Natural killer cell (primary cell): ENCODE results near the gene CACNA1C. TPM values are rescaled to one million over a fixed set of nuclear protein-coding genes. Genes with fewer than 3 reads are reported as not detected.

Experiments used
- ATAC-seq, 3 donors: fragments of 150-1000 bp in 2 of 3; fragments of 200-7000 bp in 1 of 3; cut with Tn5 transposase; 1 replicate in 1 of 3; 2 replicates in 2 of 3; pipeline ENCODE4 v1.10.0; 2021; ENCODE audit warnings: mild to moderate bottlenecking in 2 of 3, moderate library complexity in 2 of 3
- DNase-seq, 2 donors: peaks; one replicate each; pipeline versions ENCODE4 v3.0.0 to v3.0.0-alpha.2; 2013 to 2021; ENCODE audit warnings: mixed read lengths in 1 of 2
- H3K27ac ChIP-seq: one replicate; pipeline ENCODE4 v1.5.1; 2013; ENCODE audit warnings: mild to moderate bottlenecking, low read length
- H3K27me3 ChIP-seq: one replicate; pipeline ENCODE4 v1.6.1; 2013; ENCODE audit warnings: low read length; ENCODE audit not compliant: control insufficient read depth, insufficient read depth
- H3K36me3 ChIP-seq: one replicate; pipeline ENCODE4 v1.6.1; 2013; ENCODE audit warnings: low read length; ENCODE audit not compliant: control insufficient read depth, insufficient read depth
- H3K4me1 ChIP-seq: one replicate; pipeline ENCODE4 v1.6.1; 2013; ENCODE audit warnings: low read length; ENCODE audit not compliant: control insufficient read depth, insufficient read depth
- H3K4me3 ChIP-seq: one replicate; pipeline ENCODE4 v1.5.1; 2013; ENCODE audit warnings: low read length
- H3K9me3 ChIP-seq: one replicate; pipeline ENCODE4 v1.6.1; 2013; ENCODE audit warnings: low read length; ENCODE audit not compliant: control insufficient read depth, insufficient read depth
- H3K27ac Mint-ChIP-seq, 2 donors: one replicate each; pipeline ENCODE4 v1.8.0; 2022; ENCODE audit warnings: mild to moderate bottlenecking in 2 of 2, mixed read lengths in 2 of 2, moderate library complexity in 1 of 2
- H3K27me3 Mint-ChIP-seq, 2 donors: one replicate each; pipeline ENCODE4 v1.8.0; 2022; ENCODE audit warnings: low read depth in 2 of 2, mixed read lengths in 2 of 2
- H3K36me3 Mint-ChIP-seq: one replicate; pipeline ENCODE4 v1.8.0; 2022; ENCODE audit warnings: mixed read lengths
- H3K4me1 Mint-ChIP-seq, 2 donors: one replicate each; pipeline ENCODE4 v1.8.0; 2022; ENCODE audit warnings: mixed read lengths in 2 of 2
- H3K4me3 Mint-ChIP-seq: one replicate; pipeline ENCODE4 v1.8.0; 2022; ENCODE audit warnings: mild to moderate bottlenecking, moderate library complexity, mixed read lengths
- H3K9me3 Mint-ChIP-seq, 2 donors: one replicate each; pipeline ENCODE4 v1.8.0; 2022; ENCODE audit warnings: mixed read lengths in 2 of 2
- WGBS: methylation state at CpG from one replicate; pipeline ENCODE4 v1.1.7; 2013; ENCODE audit warnings: missing lambda C conversion rate; ENCODE audit not compliant: insufficient coverage; 5-methylcytosine and 5-hydroxymethylcytosine counted together
- intact Hi-C: fragments of 100-400 bp; cut with micrococcal nuclease; formaldehyde crosslinking; loops from one replicate; pipeline ENCODE4 v1.14.2; 2022
- total RNA-seq, 4 donors: library from RNA; stranded (reverse); fragments of 120-200 nt in 1 of 4; gene quantifications; one replicate each; pipeline versions ENCODE4 v1.2.3 to v1.2.4, GENCODE V29; 2013 to 2022
- TF ChIP-seq, protein P1 (sequence below): fragments of 200-600 bp; IDR thresholded peaks from one replicate; pipeline ENCODE4 v1.8.0; 2022; ENCODE audit warnings: antibody characterized with exemption

The CACNA1C gene
- total RNA-seq, 3 donors from 2014 or later (not counting 1 experiment from before 2014, with no cell fraction given), result 0.07 to 0.35 (median 0.08) TPM

DNA sequence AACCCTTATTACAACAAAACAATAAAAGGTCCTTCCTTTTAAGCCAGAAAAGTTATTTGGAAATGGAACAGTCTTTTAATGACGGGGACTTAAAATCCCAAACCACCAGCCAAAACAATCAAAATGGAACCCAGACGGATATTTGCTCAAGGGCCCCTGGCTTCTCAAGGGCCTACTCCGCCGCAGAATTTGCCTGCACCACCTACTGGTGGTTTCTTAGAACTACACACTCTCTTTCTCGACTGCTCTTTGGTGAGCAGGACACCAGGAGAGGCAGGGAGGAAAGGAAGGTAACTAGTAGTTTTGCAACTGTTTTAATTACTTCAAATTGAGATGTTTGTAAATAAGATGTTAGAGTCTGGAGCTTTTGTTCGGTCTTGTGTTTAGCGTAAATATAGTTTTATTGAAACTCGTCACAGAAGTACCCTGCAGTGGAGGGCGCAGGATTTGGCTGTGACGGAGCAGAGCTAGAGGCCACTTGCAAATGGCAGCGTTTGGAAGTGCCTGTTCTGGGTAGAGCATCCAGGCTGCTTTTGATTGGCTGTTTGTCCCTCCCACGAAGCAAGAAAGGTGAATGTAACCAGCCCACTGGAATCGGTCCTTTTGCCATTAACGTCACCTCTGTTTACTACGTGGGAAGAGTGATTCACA, 238.5 kb downstream of the CACNA1C start:
- Mint-ChIP-seq H3K27me3 (peaks cover 0 to 8% of the 10 kb centered on the region in 2 donors), H3K4me3 (no peak overlapping the region), H3K36me3 (no peaks in the 10 kb centered on the region), H3K9me3 (no peaks in the 10 kb centered on the region), H3K4me1 (peaks cover 0 to 8% of the 10 kb centered on the region in 2 donors), H3K27ac (no peak overlapping the region)
- Histone ChIP-seq H3K9me3 (no peaks in the 10 kb centered on the region), H3K4me1 (peaks cover 10% of the 10 kb centered on the region), H3K27me3 (no peaks in the 10 kb centered on the region), H3K27ac (no peak overlapping the region), H3K36me3 (no peaks in the 10 kb centered on the region), H3K4me3 (no peak overlapping the region)
- TF ChIP-seq, protein P1, sequence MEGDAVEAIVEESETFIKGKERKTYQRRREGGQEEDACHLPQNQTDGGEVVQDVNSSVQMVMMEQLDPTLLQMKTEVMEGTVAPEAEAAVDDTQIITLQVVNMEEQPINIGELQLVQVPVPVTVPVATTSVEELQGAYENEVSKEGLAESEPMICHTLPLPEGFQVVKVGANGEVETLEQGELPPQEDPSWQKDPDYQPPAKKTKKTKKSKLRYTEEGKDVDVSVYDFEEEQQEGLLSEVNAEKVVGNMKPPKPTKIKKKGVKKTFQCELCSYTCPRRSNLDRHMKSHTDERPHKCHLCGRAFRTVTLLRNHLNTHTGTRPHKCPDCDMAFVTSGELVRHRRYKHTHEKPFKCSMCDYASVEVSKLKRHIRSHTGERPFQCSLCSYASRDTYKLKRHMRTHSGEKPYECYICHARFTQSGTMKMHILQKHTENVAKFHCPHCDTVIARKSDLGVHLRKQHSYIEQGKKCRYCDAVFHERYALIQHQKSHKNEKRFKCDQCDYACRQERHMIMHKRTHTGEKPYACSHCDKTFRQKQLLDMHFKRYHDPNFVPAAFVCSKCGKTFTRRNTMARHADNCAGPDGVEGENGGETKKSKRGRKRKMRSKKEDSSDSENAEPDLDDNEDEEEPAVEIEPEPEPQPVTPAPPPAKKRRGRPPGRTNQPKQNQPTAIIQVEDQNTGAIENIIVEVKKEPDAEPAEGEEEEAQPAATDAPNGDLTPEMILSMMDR, result peak; percentile 78
- intact Hi-C loops, result loop anchor here (5.0 kb wide), 1 partner anchor 494 kb away; no protein-coding TSS in a partner anchor
- 80% methylated on average over 15 of the region's 15 CpGs for WGBS
- DNase-seq (peak in 1 of 2 donors; percentile 62), ATAC-seq (peak in 2 of 3 donors; percentile 45 to 66)

GRCh38 chr12:2291947-2292346, 239.2 kb downstream of the CACNA1C start:
- no peaks in the 10 kb centered on the region for H3K36me3 ChIP-seq
- no peaks in the 10 kb centered on the region for H3K27me3 ChIP-seq
- WGBS, result 92% methylated on average over 3 of the region's 3 CpGs
- TF ChIP-seq, protein P1, result no peak
- no peaks in the 10 kb centered on the region for H3K9me3 Mint-ChIP-seq
- peaks cover 10% of the 10 kb centered on the region for H3K4me1 ChIP-seq
- no peaks in the 10 kb centered on the region for H3K36me3 Mint-ChIP-seq
- no peak overlapping the region for H3K4me3 ChIP-seq
- no peaks in the 10 kb centered on the region for H3K9me3 ChIP-seq
- H3K27ac Mint-ChIP-seq, result no peak overlapping the region
- ATAC-seq (no peak), DNase-seq (no peak)
- no peak overlapping the region for H3K27ac ChIP-seq
- peaks cover 0 to 8% of the 10 kb centered on the region in 2 donors for H3K4me1 Mint-ChIP-seq
- intact Hi-C loops, result loop anchor here (5.0 kb wide), 1 partner anchor 495 kb away; no protein-coding TSS in a partner anchor
- no peak overlapping the region for H3K4me3 Mint-ChIP-seq
- H3K27me3 Mint-ChIP-seq, result peaks cover 5 to 8% of the 10 kb centered on the region in 2 donors

DNA sequence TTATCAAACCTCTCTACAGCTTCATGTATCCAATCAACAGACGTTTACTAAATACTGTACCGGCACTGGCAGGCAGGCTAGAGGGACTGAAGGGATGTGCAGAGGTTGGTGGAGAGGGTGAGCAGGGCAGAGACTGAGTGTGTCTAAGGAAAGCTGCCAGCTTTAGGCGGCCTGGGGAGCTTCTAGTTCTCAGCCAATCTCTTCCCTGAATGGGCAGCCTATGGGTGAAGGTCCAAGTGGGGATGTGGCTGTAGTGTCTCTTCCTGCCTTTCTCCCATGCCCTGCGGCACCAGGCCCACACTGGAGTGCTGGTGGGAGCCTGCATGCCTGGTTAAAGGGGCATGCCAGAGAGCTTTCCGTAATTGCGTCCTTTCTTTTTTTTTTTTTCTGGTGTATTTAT, 239.8 kb downstream of the CACNA1C start:
- Histone ChIP-seq H3K9me3 (no peaks in the 10 kb centered on the region), H3K27me3 (no peaks in the 10 kb centered on the region), H3K36me3 (no peaks in the 10 kb centered on the region), H3K4me1 (peaks cover 10% of the 10 kb centered on the region), H3K4me3 (no peak overlapping the region), H3K27ac (no peak overlapping the region)
- no peak for DNase-seq
- ATAC-seq, result no peak
- intact Hi-C loops, result loop anchor here (5.0 kb wide), 1 partner anchor 495 kb away; no protein-coding TSS in a partner anchor
- Mint-ChIP-seq H3K9me3 (no peaks in the 10 kb centered on the region), H3K36me3 (no peaks in the 10 kb centered on the region), H3K4me1 (peaks cover 0 to 8% of the 10 kb centered on the region in 2 donors), H3K27ac (no peak overlapping the region), H3K27me3 (peaks cover 6 to 8% of the 10 kb centered on the region in 2 donors), H3K4me3 (no peak overlapping the region)
- TF ChIP-seq, protein P1, result no peak
- 87% methylated on average over 4 of the region's 6 CpGs for WGBS
